PFSK-1 (cell line): ENCODE results near the gene OXNAD1.

ENCODE experiments used
- POLR2AphosphoS5 ChIP-seq: IDR thresholded peaks from 2 replicates; pipeline ENCODE4 v1.6.1; 2012; ENCODE audit warnings: low read depth, mild to moderate bottlenecking, control low read depth, low read length, moderate library complexity
- TF ChIP-seq, protein P1 (sequence below), 2 experiments: IDR thresholded peaks; 2 replicates each; pipeline versions ENCODE4 v1.6.1 to v1.8.0; 2011 to 2012; ENCODE audit warnings: low read depth in 2 of 2, low read length in 2 of 2, control low read depth in 1 of 2, inconsistent platforms in 1 of 2, mild to moderate bottlenecking in 1 of 2, moderate library complexity in 1 of 2; ENCODE audit not compliant: insufficient read depth in 1 of 2

- TF ChIP-seq, protein P1, sequence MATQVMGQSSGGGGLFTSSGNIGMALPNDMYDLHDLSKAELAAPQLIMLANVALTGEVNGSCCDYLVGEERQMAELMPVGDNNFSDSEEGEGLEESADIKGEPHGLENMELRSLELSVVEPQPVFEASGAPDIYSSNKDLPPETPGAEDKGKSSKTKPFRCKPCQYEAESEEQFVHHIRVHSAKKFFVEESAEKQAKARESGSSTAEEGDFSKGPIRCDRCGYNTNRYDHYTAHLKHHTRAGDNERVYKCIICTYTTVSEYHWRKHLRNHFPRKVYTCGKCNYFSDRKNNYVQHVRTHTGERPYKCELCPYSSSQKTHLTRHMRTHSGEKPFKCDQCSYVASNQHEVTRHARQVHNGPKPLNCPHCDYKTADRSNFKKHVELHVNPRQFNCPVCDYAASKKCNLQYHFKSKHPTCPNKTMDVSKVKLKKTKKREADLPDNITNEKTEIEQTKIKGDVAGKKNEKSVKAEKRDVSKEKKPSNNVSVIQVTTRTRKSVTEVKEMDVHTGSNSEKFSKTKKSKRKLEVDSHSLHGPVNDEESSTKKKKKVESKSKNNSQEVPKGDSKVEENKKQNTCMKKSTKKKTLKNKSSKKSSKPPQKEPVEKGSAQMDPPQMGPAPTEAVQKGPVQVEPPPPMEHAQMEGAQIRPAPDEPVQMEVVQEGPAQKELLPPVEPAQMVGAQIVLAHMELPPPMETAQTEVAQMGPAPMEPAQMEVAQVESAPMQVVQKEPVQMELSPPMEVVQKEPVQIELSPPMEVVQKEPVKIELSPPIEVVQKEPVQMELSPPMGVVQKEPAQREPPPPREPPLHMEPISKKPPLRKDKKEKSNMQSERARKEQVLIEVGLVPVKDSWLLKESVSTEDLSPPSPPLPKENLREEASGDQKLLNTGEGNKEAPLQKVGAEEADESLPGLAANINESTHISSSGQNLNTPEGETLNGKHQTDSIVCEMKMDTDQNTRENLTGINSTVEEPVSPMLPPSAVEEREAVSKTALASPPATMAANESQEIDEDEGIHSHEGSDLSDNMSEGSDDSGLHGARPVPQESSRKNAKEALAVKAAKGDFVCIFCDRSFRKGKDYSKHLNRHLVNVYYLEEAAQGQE (IDR thresholded peaks at IDR 0.05; ENCODE audit: insufficient read depth in 1 of 2, low read depth in 2 of 2, low read length in 2 of 2): no peak
- TF ChIP-seq POLR2AphosphoS5: no peak
These were observed 36.5 kb downstream of the OXNAD1 start for GRCh38 chr3:16301507-16301906.
